ENCODE results near the gene GADD45A.
A peak's percentile ranks its signal among the peaks of the same experiment; 100 is the strongest.
"Not testable (repeated sequence)": the region's sequence is repeated elsewhere in the genome, so short reads cannot be mapped to it uniquely, and the experiment has no call there.

The GADD45A gene

GRCh38 chr1:67722292-67722944 lies 37.4 kb downstream of the GADD45A start:
- no peak for DNase-seq

- DNase-seq = no peak
Measured at GRCh38 chr1:67723126-67723525, 38.1 kb downstream of the GADD45A start.

- DNase-seq = no peak
Measured at GRCh38 chr1:67723620-67724019, 38.6 kb downstream of the GADD45A start.

DNA sequence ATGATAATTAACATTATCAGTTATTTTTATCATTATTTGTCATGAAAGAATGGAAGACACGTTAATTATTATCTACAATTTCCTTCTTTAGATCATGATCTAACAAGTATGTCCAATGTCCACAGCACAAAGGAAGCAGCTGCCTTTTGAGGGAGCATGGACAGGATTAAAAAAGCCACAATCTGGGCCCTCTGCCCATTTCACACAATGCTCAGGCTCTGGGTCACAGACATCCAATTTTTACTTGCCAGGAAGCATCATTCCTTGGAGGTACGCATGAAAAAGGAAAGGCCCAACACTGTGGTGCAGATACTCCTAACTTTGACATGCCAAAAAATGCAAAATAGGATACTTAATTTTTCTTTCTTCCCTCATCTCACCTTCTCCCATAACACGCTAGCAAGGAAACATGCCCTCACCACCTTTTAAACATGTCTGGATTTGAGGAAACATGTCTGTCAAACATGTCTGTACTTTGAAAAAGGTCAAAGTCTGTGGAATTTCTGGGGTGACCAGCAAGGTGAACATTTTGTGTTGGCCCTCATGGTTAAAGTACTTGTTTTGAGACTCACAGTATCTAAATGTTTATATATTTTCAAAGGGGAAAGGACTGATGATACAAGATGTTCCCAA lies 40.0 kb downstream of the GADD45A start:
- DNase-seq = no peak

- DNase-seq = no peak
Measured at GRCh38 chr1:67726224-67726623, 41.2 kb downstream of the GADD45A start.

DNA sequence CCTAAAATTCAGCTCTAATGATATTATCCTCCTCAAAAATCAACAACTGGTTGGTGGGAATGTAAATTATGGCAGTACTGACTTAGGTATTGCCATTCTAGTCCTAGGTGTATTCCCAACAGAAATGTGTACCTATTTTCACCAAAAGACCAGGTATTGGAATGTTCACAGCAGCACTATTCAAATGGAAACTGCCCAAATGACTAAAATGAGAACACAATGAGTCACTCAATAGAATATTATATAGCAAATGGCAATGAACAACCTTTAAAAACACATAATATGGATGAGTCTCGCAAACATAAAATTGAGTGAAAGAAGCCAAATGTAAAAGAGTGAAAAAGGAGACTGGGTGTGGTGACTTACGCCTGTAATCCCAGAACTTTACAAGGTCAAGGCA lies 44.9 kb downstream of the GADD45A start:
- DNase-seq = no peak

- DNase-seq = not testable (repeated sequence)
Measured at GRCh38 chr1:67730312-67730711, 45.3 kb downstream of the GADD45A start.

GRCh38 chr1:67731322-67731721 lies 46.3 kb downstream of the GADD45A start:
- no peak for DNase-seq

GRCh38 chr1:67732750-67733151 lies 47.8 kb downstream of the GADD45A start:
- no peak for DNase-seq

- no peak for DNase-seq
Measured at GRCh38 chr1:67733681-67734322, 48.8 kb downstream of the GADD45A start.

- DNase-seq = no peak
Measured at GRCh38 chr1:67734323-67734690, 49.3 kb downstream of the GADD45A start.

DNA sequence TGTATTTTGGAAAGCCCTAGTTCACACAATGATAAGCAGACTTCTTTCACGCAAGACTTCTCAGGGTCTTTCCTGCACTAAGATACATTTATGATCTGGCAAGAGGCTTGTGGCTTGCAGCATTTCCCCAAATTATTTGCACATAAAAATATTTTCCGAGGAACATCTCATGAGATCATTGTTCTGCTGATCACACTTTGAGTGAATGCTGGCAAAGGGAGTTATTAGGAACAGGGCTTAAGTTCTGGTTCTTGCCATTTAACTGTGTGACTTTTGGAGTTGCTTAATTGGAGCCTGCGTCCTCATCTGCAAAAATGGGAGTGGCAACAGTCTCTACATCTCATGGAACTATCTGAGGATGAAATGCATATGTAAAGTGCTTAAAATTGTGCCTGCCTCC lies 50.2 kb downstream of the GADD45A start:
- DNase-seq = no peak

GRCh38 chr1:67735806-67736627 lies 51.0 kb downstream of the GADD45A start:
- peak; percentile 34 for DNase-seq

DNA sequence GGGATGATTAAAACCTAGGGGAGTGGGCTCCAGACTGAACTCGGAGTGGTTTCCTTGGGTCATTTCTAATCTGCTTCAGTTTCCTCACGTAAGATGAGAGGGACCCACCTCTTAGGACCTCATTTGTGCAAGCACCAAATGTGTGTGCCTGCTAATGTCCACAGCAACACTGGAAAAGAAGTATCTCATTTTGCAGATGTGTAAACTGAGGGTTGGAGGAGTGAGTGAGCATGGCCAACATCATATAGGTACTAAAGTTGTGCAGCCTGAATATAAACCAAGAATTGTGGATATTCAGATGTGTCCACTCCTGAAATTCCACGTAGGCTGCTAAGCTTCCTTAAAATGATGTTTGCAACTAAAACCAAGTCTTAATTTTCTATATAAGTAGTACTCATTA lies 51.7 kb downstream of the GADD45A start:
- no peak for DNase-seq

DNA sequence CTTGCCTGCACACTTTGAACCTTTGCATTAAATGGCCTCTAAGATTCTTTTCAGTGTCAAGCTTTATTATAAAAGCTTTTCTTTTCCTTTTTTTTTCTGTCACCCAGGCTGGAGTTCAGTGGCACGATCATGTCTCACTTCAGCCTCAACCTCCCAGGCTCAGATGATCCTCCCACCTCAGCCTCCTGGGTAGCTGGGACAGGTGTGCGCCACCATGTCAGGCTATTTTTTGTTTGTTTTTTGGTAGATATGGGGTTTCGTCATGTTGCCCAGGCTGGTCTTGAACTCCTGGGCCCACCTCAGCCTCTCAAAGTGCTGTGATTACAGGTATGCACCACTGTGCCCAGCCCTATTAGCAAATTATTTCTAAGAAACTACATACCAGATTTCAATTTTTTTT lies 52.9 kb downstream of the GADD45A start:
- DNase-seq = no peak

All from CD4-positive, alpha-beta T cell treated with Interleukin-17A for 1 hour (primary cell).